ENCODE measurements around the gene NIPAL1.

DNA sequence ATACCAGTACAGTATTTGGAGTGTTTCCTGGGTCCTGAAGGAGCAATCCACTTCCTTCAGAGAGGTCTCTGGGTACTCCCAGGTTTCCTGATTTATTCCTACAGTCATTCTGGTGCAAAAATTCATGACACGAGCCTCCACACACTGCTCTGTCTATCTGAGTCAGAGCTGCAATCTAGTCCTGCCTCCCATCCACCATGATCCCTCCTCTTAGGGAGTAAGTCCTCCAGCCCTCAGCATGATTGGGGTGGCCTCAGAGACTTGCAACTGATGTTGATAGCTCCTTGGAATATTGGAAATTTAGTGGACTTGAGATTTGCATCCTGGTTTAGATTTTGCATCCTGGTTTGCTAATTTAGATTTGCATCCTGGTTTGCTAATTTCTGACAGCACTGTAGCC, 20.6 kb upstream of the NIPAL1 start:
- no peak for TF ChIP-seq TSHZ2 (CRISPR knock-in tag; IDR thresholded peaks at IDR 0.05)
- no peak for TF ChIP-seq ZC3H10 (CRISPR knock-in tag; IDR thresholded peaks at IDR 0.05)
- TF ChIP-seq ZFP30 (CRISPR knock-in tag; IDR thresholded peaks at IDR 0.05), result no peak
- TF ChIP-seq, protein P1, sequence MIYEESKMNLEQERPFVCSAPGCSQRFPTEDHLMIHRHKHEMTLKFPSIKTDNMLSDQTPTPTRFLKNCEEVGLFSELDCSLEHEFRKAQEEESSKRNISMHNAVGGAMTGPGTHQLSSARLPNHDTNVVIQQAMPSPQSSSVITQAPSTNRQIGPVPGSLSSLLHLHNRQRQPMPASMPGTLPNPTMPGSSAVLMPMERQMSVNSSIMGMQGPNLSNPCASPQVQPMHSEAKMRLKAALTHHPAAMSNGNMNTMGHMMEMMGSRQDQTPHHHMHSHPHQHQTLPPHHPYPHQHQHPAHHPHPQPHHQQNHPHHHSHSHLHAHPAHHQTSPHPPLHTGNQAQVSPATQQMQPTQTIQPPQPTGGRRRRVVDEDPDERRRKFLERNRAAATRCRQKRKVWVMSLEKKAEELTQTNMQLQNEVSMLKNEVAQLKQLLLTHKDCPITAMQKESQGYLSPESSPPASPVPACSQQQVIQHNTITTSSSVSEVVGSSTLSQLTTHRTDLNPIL (CRISPR knock-in tag; IDR thresholded peaks at IDR 0.05; ENCODE audit: low read depth), result no peak
- no peak for TF ChIP-seq TCF4 (CRISPR knock-in tag; IDR thresholded peaks at IDR 0.05; ENCODE audit: borderline replicate concordance)
- TF ChIP-seq CSDC2 (CRISPR knock-in tag; IDR thresholded peaks at IDR 0.05), result no peak
- TF ChIP-seq, protein P2, sequence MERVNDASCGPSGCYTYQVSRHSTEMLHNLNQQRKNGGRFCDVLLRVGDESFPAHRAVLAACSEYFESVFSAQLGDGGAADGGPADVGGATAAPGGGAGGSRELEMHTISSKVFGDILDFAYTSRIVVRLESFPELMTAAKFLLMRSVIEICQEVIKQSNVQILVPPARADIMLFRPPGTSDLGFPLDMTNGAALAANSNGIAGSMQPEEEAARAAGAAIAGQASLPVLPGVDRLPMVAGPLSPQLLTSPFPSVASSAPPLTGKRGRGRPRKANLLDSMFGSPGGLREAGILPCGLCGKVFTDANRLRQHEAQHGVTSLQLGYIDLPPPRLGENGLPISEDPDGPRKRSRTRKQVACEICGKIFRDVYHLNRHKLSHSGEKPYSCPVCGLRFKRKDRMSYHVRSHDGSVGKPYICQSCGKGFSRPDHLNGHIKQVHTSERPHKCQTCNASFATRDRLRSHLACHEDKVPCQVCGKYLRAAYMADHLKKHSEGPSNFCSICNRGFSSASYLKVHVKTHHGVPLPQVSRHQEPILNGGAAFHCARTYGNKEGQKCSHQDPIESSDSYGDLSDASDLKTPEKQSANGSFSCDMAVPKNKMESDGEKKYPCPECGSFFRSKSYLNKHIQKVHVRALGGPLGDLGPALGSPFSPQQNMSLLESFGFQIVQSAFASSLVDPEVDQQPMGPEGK (CRISPR knock-in tag; IDR thresholded peaks at IDR 0.05; ENCODE audit: borderline replicate concordance), result no peak
- TF ChIP-seq PPARA (CRISPR knock-in tag; IDR thresholded peaks at IDR 0.05; ENCODE audit: borderline replicate concordance), result no peak
- TF ChIP-seq ZFP3 (CRISPR knock-in tag; IDR thresholded peaks at IDR 0.05), result no peak
- no peak for TF ChIP-seq RARB (CRISPR knock-in tag; IDR thresholded peaks at IDR 0.05)
- no peak for TF ChIP-seq CSRNP3 (CRISPR knock-in tag; IDR thresholded peaks at IDR 0.05)
- TF ChIP-seq ESRRG (CRISPR knock-in tag; IDR thresholded peaks at IDR 0.05), result no peak
- no peak for TF ChIP-seq ARNTL (CRISPR knock-in tag; IDR thresholded peaks at IDR 0.05; ENCODE audit: borderline replicate concordance, low read depth)
- no peak for TF ChIP-seq BACH2 (CRISPR knock-in tag; IDR thresholded peaks at IDR 0.05; ENCODE audit: borderline replicate concordance)
